CD4-positive, alpha-beta T cell treated with Interleukin-15 for 4 hours (primary cell): Measurements from ENCODE around the gene NPR3.
"Not testable (repeated sequence)": the region's sequence is repeated elsewhere in the genome, so short reads cannot be mapped to it uniquely, and the experiment has no call there.

Experiments
- DNase-seq: peaks from one replicate; pipeline ENCODE4 v3.0.0-alpha.2; 2020; ENCODE audit warnings: low spot score

Gene NPR3

DNA sequence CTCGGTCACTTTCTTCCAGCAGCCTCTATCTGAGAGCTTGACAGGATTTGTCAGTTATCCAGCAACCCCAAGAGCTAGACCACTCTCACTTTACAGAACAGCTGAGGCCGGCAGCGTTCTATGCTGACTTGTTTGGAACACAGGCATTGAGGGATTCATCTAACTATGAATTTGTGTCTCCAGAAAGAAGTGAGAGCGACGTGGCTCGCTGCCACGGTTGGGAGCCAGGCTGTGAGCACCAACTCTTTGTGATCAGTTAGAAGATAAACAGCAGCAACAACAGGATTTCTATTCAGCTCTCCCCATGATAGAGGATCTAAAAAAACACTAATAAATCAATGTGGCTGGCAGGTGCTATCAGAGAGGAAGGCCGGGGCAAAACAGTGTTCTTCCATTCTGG is 58.6 kb downstream of the NPR3 start:
- DNase-seq = no peak

DNA sequence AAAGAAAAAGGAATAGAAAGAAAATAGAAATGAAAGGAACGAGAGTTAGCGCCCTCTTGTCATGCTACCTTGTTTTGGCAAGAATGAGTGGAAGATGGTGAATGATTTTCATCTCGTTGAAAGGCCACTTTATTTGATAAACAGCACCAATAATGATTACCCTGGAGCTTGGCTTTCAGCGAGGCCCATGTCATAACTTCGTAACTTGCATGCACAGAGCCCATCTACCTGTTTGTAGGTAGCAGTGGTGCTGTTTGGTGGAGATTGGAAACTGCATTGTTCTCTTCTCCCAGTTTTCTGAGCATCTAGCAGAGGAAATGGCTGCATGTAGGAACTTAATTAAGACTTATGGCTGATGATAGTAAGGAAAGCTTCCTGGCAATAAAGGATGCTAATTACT is 59.3 kb downstream of the NPR3 start:
- no peak for DNase-seq

DNA sequence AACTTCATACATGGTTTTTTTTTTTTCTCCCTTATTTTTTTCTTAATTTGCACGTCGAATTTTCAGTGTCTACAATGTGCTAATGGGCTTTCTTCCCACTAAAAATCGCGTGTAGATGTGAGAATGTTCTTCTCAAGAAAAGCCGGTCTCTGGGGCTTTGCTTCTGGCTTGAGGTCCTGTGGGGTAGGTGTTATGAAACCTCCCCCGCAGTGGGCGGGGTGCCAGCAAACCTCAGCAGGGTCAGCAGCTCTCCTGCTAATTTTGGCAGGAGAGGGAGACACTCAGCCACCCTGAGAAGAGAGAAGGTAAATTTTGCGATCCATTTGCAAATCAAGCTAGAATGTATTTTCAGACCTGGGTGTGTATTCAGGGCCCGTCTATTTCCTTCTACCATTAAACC is 59.9 kb downstream of the NPR3 start:
- no peak for DNase-seq

DNA sequence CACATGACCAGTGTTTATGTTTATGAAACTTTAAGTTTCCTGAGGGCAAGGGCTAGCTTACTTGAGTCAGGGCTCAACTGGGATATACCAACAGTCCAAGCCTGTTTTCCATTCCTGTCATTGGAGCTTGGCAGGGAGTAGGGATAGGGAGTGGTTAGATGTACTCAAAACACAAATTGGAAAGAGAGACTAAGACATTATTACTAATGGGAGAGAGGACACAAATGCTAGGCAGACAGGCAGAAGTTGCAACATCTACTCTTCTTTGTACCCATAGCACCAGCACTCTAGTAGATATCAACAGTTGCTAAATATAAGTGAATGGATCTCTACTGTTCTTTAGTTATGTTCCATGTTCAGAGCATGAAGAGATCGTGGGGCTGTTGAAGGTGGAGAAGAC is 62.8 kb downstream of the NPR3 start:
- DNase-seq = no peak

DNA sequence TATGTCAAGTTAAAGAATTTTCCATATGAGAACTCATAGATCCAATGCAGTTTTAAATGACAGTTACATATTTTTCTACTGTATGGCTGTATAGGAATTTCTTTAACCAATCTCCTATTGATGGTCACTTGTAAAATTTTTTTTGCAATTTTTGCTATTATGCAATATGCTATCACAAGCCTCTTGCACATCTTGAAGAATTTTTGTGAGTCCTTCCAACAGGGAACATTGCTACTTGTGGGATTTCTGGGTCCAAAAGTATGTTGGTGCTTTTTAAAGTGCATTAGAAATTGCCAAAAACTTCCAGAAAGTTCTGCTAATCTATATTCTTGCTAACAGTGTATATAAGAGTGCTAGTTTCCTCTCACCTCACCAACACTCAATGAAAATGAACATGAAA is 65.1 kb downstream of the NPR3 start:
- DNase-seq = no peak

DNA sequence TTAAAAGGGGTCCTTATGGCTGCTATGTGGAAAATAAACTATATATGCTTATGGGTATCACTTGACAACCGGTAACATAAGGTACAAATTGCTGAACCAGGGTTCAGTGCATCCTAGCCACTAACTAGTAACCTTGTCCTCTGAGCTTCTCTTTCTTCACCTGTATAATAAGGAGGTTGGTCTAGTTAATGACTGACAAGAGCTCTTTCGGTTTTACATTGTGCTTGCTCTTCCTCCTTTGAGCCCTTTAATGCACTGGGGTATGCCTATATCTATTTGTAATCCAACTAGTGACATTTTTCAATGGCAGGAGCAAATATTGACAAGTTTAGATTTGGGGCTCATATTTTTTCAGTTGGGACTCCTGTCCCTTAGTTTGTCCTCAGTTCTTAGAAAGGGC is 66.1 kb downstream of the NPR3 start:
- no peak for DNase-seq

DNA sequence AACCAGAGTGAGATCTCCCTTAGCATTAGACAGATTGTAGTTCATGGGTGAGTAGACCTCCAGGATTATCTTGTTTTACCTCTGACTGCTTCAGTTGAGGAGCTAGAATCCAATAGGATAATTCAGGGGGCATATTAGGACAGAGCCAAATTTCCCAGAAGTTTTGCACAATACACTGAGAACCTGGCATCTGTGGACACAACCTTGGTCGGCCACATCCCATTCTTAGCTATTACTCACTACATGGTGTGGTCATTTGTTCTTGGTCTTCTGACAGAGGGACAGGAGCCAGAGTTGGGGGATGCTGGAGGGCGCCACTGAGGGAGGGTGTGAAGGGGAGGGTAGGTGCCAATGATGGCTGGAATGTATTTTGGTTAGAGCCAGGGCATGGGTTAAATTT is 66.6 kb downstream of the NPR3 start:
- no peak for DNase-seq

DNA sequence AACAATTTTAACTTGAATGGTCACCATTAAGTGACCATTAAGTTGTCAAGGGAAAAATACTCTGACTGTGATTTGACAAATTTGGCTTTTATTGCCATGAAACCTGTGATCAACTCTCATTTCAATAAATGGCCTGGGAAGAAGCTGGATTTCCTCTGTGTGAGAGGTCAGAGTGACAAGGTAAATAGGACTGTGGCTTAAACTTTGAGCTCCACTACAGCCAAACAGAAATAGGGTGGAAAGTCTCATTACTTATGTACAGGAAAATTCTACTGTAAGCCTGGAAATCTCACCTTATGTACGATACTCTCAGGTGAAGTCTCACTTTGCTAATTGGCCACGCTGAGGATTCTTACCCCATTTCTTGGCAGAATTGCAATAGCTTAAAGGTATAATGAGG is 67.3 kb downstream of the NPR3 start:
- no peak for DNase-seq

DNA sequence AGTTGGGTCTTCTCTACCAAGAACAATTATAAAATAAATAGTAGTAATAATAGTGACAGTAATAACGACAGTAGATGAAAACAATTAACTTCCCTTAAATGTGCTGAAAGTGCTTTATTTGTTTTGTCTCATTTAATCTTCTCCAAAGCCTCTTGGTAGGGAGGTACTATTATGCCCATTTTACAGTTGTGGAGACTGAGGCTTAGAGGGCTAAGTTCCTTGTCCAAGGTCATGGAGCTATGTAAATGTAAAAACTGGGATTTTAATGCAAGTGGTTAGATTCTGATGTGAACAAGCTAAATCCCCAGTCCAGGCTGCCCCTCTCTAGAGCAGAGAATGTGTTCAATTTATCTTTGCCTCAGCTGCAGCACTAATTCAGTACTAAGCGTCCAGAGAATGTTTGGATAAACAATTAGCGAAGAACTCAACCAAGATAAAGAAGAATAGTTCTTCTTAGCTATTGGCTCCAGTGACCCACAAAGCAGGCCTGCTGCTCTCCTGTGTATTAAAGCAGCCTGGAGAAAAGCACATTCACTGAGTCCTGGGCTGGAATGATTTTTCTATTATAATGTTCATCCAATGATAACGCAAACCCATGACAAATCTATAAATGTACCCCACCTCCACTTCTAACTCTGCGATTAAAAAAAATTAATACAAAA is 68.8 kb downstream of the NPR3 start:
- no peak for DNase-seq

DNA sequence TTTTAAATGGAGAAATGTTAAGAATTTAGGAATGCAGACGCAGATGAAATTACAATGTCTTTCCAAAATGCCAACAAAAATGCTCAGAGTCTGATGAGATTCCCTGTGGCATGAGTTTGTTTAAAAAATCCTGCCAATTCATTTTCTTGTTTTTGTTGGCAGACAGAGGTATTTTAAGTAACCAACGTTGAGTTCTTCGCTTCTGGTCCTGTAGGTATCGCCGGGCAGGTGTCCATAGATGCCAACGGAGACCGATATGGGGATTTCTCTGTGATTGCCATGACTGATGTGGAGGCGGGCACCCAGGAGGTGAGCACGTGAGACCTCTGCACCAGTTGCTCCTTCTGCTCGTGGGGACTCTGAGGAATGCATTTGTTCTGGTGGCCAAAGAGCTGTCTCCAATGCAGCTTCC is 69.4 kb downstream of the NPR3 start:
- no peak for DNase-seq

DNA sequence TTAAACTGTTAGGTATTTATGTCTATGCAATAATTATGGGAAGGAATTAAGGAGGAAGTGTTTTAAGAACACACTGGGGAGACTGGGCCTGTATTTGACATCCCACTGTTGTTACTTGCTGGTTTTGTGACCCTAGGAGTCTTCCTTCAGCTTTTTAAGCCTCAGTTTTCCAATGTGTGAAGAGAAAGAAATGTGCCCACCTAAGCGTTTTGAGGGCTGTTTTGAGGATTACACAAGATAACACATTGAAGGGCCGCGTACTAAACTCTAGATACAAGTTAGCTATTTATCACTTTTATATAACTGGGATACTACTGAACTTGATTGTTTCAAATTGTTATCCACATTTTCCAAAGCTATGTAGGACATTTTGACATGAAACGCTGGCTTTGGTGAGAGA is 72.5 kb downstream of the NPR3 start:
- no peak for DNase-seq

DNA sequence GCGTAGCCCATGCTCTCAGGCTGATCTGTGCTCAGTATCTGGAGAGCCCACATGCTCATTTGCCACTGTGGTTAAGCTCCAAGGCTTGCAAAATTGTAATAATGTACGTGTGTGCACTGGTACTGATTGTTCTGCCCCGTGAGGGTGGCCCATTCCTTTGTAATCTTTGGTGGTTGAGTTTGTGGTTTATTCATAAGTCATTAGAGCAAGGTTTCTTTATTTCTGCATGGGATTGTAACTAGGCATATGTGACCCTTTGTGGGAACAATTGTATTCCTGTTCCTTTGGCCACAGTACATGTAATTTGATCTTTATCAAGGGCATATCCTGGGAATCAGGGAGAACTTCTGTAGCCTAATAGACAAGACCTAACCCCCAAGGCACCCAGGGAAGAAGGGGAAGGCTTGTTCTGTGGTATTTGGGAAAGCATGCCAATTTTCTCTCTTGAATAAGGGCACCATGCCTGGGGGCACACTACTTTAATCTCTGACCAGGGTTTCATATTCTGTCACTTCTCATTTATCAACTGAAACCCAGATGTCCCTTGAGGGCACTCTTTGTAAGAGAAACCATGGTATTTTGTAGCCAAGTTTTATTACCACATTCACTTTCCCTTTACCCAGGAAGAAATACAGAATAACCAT is 74.6 kb downstream of the NPR3 start:
- no peak for DNase-seq

DNA sequence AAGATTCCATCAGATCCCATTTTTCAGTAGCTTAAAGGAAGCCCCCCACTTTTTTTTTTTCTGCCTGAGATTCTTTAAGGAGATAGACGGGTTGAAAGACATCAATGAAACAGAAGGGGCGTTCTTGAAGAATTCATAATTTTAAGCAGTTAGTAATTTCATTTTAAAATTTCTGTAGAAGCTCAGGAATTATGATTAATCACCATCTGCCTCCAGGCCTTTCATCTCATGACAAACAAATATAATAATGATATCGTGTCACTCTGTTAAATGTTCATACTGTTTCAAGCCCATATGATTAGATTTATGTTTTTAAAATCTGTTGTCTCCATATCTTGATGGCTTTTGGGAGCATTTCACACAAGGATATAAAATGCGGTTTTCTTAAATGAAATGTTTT is 75.2 kb downstream of the NPR3 start:
- DNase-seq = no peak

DNA sequence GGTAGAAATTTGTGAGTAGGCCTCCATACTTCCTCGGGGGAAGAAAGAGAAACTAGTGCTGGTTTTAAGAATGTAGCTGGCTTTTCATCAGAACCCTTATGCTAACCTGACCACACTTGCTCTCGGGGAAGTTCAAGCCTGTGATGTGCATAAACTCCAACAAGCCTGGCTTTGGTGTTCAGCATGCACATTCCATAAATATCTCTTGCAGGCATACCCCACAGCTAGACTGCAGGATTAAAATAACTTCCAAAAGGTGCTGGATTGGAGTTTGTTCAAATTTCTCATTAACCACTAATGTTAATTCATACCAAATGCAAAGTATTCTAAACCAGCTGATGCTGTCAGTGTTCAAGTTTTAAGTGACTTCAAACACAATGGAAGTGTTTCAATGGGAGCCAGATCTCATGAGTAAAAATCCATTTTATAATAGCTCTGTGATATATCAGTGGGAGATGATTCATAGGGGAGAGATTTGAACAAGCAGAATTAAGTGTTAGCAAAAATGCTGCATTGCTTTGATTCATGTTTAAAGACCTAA is 79.4 kb downstream of the NPR3 start:
- no peak for DNase-seq

DNA sequence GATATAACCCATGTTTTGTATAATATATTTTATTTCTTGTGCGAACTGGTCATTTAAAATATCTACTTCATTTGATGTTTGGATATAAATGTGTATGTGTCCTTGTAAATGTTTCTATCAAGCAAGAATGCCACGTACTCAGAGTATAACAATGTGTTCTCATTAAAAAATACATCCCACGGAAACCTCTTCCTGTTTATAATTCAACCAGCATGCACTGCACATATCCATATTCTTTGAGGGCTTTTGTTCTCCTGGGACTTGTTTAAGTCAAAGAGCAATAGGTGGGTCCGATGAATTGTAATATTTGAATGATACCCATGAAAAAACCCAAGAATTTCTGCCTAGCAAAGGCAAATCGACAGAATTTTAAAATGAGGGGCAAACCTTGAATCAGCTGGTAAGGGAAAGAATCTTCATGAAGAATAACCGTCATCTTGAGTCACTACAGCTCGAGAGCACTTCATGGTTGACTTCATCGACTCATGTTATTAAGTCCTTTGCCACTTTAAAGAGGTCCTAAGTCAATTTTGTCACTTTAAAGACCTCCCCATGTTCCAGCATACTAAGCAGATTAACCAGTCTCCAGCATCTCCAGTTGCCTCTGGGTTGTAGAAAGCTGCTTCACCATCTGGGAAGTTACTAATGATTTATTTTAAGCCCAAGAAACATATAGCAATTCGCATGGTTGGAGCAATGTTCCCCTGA is 80.6 kb downstream of the NPR3 start:
- no peak for DNase-seq

DNA sequence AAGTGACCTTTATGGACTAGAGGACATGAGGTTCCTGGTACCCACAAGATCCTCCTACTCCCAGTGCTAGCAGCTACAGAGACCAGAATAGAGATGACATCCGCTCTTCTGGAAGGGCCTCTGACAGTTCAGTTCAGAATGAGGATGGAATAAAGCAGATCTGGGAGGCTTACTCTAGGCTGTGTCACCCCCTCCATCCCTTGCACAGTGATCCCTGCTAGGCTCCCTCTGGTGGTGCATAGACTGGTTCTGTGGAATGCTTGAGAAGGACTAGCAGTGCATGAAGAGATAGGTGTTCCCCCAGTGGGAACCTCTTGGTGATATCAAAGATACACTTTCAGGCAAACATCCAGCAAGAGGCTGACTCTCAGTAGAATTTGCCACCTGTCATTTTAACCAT is 83.0 kb downstream of the NPR3 start:
- DNase-seq = no peak

DNA sequence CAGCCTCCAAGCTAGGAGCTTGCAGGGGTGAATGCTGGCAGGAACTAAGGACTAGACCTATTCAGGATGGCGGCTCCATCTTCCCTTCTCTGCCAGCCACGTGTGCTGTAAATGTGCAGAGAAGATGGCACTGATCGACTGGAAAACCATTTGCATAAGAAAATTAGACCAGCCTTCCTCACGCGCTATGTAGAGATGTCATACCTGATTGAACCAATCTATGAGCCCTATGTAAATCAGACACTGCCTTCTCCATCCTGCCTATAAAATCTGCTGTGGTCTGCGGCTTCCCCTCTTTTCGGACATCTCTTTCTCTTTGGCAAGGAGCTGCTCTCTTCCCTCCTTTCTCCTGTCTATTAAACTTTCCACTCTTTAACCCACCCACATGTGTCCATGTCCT is 91.6 kb downstream of the NPR3 start:
- no peak for DNase-seq

DNA sequence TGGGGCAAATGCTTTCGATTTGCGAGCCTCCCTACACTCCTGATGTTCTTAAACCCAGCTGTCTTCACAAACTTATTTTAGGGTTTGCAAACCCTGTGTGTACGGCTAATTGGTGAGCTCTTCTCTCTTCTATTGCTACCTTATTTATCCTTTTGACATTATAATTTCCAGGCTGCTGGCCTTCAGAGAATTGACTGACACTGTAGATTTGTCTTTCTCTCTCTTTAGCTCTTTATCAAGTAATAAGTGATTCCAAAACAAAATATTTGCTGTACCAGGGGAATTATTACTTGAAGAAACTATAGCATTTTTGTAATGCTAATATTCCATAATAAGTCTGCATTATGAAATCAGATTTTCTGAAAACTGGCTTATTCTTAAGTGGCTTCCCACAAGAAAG is 92.5 kb downstream of the NPR3 start:
- no peak for DNase-seq

DNA sequence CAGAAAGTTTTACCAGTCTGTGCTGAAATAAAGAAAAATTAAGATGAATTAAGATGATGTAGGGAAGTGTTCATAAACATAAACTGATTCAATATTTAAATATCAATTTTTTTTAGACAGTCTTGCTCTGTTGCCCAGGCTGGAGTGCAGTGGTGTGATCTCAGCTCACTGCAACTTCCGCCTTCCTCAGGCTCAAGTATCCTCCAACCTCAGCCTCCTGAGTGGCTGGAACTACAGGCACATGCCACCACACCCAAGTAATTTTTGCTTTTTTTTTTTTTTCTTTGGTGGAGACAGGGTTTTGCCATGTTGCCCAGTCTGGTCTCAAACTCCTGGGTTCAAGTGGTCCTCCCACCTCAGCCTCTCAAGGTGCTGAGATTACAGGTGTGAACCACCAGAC is 94.3 kb downstream of the NPR3 start:
- DNase-seq = not testable (repeated sequence)

DNA sequence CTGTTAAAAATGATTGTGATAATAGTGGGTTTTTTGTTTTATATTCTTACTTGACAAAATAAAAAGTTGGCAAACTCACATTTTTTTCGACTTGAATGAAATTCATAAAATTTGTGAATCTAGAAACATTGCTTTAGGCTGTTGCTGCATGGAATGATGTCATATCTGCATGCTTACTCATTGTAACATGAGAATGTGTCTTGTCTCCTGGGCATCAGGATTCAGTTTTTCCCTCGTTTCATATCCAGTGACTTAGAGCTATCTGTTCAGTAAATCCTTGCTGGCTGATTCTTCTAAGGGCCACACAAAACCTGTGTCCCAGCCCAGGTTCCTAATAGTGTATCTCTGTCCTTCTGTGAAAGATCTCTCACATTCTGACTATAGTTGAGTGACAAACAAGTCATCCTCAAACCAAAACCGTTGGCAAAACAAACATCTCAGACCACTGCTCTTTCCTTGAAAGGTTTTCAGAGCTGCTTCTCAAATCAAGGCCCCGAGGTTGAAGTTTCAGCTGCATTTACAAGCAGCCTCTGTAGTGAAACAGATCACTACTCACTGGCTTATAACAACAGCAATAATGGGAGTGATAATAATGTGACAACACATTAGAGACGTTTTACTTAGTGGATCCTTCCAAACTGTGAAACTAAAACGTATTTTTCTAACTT is 95.0 kb downstream of the NPR3 start:
- no peak for DNase-seq

DNA sequence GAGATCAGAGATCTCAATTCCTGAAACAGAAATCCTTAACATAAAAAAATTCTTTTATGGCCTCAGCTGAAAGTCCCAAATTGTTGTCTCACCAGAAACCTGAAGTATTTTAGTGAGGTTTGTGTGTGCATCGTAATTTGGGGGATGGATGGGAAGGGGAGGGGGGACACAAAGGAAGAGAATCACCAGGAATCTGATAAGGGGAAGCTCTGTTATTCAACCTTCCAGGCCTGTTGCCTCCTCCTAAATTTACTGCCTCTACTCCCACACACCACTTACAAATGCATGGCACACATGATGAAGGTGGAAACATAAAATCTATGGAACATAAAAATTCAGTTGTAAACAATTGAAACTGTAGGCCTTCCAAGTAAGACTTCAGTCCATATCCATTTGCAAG is 97.7 kb downstream of the NPR3 start:
- no peak for DNase-seq

DNA sequence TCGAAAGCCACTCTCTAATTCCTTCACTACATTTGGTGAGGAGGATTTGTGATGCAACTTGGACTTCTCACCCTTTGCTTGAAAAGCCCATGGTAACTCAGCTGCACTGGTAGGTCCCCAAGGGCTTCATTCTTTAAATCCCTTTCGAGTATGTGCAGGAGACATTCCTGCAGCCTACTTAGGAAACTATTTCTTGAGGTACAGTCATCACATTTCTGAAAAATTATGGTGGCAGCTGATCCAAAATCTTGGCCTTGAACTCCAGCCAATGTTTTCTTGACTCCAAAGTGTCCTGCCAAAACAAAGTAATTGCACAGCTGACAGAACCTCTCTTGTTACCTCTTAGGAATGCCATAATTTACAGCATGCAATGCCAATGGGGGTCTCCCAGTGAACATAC is 99.7 kb downstream of the NPR3 start:
- DNase-seq = no peak

DNA sequence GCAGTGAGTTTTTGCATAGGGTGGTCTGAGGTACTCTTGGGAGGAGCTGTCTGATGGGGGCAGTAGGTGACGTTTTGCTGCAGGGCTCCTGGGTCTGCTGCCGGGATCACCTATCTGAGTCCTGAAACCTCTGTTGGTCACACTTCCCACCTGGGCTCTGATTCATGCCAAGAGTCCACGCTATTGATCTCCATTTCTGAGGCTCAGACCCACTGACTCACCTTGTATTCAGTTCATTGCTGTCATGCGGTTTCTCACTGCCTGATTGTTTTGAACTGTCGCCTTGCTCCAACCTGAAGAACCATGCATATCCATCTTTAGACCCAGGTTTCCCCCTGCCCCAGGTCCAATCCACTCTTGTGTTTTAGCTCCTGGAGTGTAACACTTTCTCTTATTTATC is 101.3 kb downstream of the NPR3 start:
- no peak for DNase-seq
